DOHH2 (cell line): ENCODE data around the gene TMPRSS7.

Experiments used
- H3F3A ChIP-seq: fragments of 200-600 bp; sonication (generic), shearing (Covaris generic); 2 replicates; pipeline ENCODE4 v1.6.0; 2016; ENCODE audit warnings: antibody characterized with exemption, mild to moderate bottlenecking; ENCODE audit not compliant: control insufficient read depth, insufficient read depth
- H3K27ac ChIP-seq: fragments of 200-600 bp; sonication (generic); 2 replicates; pipeline ENCODE4 v1.5.1; 2014; ENCODE audit warnings: low read depth, mild to moderate bottlenecking, low read length, moderate library complexity
- H3K27me3 ChIP-seq: fragments of 200-600 bp; sonication (generic); 2 replicates; pipeline ENCODE4 v1.6.1; 2014; ENCODE audit warnings: mild to moderate bottlenecking, low read length, mixed read lengths; ENCODE audit not compliant: control insufficient read depth
- H3K36me3 ChIP-seq: fragments of 200-600 bp; sonication (generic); 2 replicates; pipeline ENCODE4 v1.6.1; 2014; ENCODE audit warnings: mild to moderate bottlenecking, low read length, moderate library complexity, mixed read lengths; ENCODE audit not compliant: control insufficient read depth
- H3K4me1 ChIP-seq: fragments of 200-600 bp; sonication (generic); 2 replicates; pipeline ENCODE4 v1.6.1; 2014; ENCODE audit warnings: mild to moderate bottlenecking, low read length, mixed read lengths; ENCODE audit not compliant: control insufficient read depth
- H3K4me2 ChIP-seq: fragments of 200-600 bp; sonication (generic); 2 replicates; pipeline ENCODE4 v1.6.0; 2014; ENCODE audit warnings: mild to moderate bottlenecking, low read length, moderate library complexity
- H3K4me3 ChIP-seq: fragments of 200-600 bp; sonication (generic); 2 replicates; pipeline ENCODE4 v1.5.1; 2014; ENCODE audit warnings: mild to moderate bottlenecking, low read length, mixed read lengths
- H3K79me2 ChIP-seq: fragments of 200-600 bp; sonication (generic); 2 replicates; pipeline ENCODE4 v1.6.1; 2014; ENCODE audit warnings: mild to moderate bottlenecking, low read length, mixed read lengths; ENCODE audit not compliant: control insufficient read depth
- H3K9me2 ChIP-seq: fragments of 200-600 bp; sonication (generic); replicated peaks from 2 replicates; pipeline ENCODE4 v1.6.1; 2014; ENCODE audit warnings: mild to moderate bottlenecking, low read length, mixed read lengths; ENCODE audit not compliant: control insufficient read depth
- H3K9me3 ChIP-seq: fragments of 200-600 bp; sonication (generic); 2 replicates; pipeline ENCODE4 v1.6.1; 2014; ENCODE audit warnings: antibody characterized with exemption, low read length, mixed read lengths; ENCODE audit not compliant: control insufficient read depth, insufficient read depth
- H4K20me1 ChIP-seq: fragments of 200-600 bp; sonication (generic); 2 replicates; pipeline ENCODE4 v1.6.0; 2014; ENCODE audit warnings: low read depth, mild to moderate bottlenecking, antibody characterized with exemption, low read length, moderate library complexity; ENCODE audit not compliant: control insufficient read depth, insufficient read depth
- EZH2phosphoT487 ChIP-seq: fragments of 200-600 bp; sonication (generic); IDR thresholded peaks from 2 replicates; pipeline ENCODE4 v1.6.1; 2017; ENCODE audit warnings: borderline replicate concordance, mild to moderate bottlenecking, antibody characterized with exemption, low read length, moderate library complexity, mixed read lengths
- TF ChIP-seq, protein P1 (sequence below): fragments of 200-600 bp; sonication (generic); IDR thresholded peaks from one replicate; pipeline ENCODE4 v1.5.1; 2014; ENCODE audit warnings: antibody characterized with exemption, mild to moderate bottlenecking, low read depth, low read length; ENCODE audit not compliant: poor library complexity, severe bottlenecking

Gene TMPRSS7

GRCh38 chr3:112127522-112128494 is 93.3 kb downstream of the TMPRSS7 start:
- peaks cover 95% of the 10 kb centered on the region for H3F3A ChIP-seq
- peak overlapping the region; percentile 97 for H3K4me2 ChIP-seq
- peaks cover 79% of the 10 kb centered on the region for H3K4me1 ChIP-seq
- H3K27ac ChIP-seq = peak overlapping the region; percentile 99
- H3K79me2 ChIP-seq = peaks cover 88% of the 10 kb centered on the region
- H3K36me3 ChIP-seq = peaks cover 97% of the 10 kb centered on the region
- no peak for TF ChIP-seq EZH2phosphoT487
- TF ChIP-seq, protein P1, sequence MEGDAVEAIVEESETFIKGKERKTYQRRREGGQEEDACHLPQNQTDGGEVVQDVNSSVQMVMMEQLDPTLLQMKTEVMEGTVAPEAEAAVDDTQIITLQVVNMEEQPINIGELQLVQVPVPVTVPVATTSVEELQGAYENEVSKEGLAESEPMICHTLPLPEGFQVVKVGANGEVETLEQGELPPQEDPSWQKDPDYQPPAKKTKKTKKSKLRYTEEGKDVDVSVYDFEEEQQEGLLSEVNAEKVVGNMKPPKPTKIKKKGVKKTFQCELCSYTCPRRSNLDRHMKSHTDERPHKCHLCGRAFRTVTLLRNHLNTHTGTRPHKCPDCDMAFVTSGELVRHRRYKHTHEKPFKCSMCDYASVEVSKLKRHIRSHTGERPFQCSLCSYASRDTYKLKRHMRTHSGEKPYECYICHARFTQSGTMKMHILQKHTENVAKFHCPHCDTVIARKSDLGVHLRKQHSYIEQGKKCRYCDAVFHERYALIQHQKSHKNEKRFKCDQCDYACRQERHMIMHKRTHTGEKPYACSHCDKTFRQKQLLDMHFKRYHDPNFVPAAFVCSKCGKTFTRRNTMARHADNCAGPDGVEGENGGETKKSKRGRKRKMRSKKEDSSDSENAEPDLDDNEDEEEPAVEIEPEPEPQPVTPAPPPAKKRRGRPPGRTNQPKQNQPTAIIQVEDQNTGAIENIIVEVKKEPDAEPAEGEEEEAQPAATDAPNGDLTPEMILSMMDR = no peak
- H4K20me1 ChIP-seq = no peaks in the 10 kb centered on the region
- no peaks in the 10 kb centered on the region for H3K27me3 ChIP-seq
- H3K9me2 ChIP-seq = no peaks in the 10 kb centered on the region
- peak overlapping the region; percentile 93 for H3K4me3 ChIP-seq
- H3K9me3 ChIP-seq = no peaks in the 10 kb centered on the region

DNA sequence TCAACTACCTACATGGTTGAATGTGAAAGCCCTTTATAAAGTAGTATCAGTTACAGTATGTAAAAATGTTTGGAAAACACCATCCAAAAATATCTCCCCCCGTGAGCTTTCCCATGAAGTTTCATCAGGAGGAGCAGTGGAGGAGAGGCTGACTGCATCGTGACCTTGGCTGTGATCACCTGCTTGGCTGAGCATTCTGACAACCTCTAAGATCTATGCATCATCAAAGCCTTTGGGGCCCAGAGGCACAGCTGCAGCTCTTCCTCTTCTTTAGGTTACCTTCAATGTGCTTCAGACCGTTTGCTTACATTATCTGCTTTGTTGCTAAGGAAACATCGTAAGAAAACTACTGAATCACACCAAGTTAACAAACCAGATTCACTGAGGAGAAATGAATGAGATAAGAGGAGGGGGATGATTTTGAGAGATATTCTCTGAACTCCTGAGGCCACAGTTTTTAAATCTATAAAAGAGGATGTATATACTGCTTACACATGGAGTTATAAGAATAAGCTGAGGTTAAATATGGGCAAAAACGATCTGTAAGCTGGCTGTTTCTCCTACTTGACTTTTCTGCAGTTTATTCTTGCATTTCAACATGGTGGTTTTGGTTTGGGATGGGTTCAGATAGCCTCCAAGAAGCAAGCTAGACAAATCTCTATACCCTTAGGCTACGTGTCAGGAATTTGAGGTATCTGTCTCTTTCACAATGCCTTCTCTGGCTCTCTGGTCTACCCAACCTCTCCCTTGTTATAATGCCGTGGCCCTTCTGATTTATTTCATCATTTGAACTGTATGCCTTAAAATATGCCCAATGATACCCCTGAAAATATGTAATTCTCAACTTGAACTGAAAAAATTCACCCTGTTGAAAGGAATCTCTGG is 94.5 kb downstream of the TMPRSS7 start:
- Histone ChIP-seq H3K4me2 (peak overlapping the region; percentile 97), H4K20me1 (no peaks in the 10 kb centered on the region), H3K4me1 (peaks cover 75% of the 10 kb centered on the region), H3K36me3 (peaks cover 87% of the 10 kb centered on the region), H3K4me3 (peak overlapping the region; percentile 93), H3K9me2 (no peaks in the 10 kb centered on the region), H3F3A (peaks cover 91% of the 10 kb centered on the region), H3K27ac (peak overlapping the region; percentile 99), H3K79me2 (peaks cover 94% of the 10 kb centered on the region), H3K9me3 (no peaks in the 10 kb centered on the region), H3K27me3 (no peaks in the 10 kb centered on the region)
- no peak for TF ChIP-seq EZH2phosphoT487
- TF ChIP-seq, protein P1 = no peak

GRCh38 chr3:112129925-112130637 is 95.5 kb downstream of the TMPRSS7 start:
- no peaks in the 10 kb centered on the region for H3K9me2 ChIP-seq
- peaks cover 99% of the 10 kb centered on the region for H3K79me2 ChIP-seq
- TF ChIP-seq, protein P1 = no peak
- TF ChIP-seq EZH2phosphoT487 = no peak
- peaks cover 76% of the 10 kb centered on the region for H3K4me1 ChIP-seq
- H3K36me3 ChIP-seq = peaks cover 79% of the 10 kb centered on the region
- no peaks in the 10 kb centered on the region for H3K27me3 ChIP-seq
- H3K4me2 ChIP-seq = peak overlapping the region; percentile 97
- peak overlapping the region; percentile 99 for H3K27ac ChIP-seq
- H3K9me3 ChIP-seq = no peaks in the 10 kb centered on the region
- peaks cover 92% of the 10 kb centered on the region for H3F3A ChIP-seq
- no peaks in the 10 kb centered on the region for H4K20me1 ChIP-seq
- H3K4me3 ChIP-seq = peak overlapping the region; percentile 93
